HUDEP-2 (cell line): ENCODE data around the gene RTL3.

Source experiments
- DNase-seq, 76 experiments: peaks; one replicate each; lab custom pipeline; 2025; ENCODE audit not compliant: unreplicated experiment in 76 of 76; lab: John Stamatoyannopoulos, UW

RTL3 gene

GRCh38 chrX:78619834-78620233 is 39.3 kb downstream of the RTL3 start:
- DNase-seq = no peak

GRCh38 chrX:78618987-78619386 is 40.1 kb downstream of the RTL3 start:
- DNase-seq = no peak

- no peak for DNase-seq
Observed at GRCh38 chrX:78614264-78614663, 44.9 kb downstream of the RTL3 start.
